ENCODE results near the gene GNG11.

GNG11 gene

DNA sequence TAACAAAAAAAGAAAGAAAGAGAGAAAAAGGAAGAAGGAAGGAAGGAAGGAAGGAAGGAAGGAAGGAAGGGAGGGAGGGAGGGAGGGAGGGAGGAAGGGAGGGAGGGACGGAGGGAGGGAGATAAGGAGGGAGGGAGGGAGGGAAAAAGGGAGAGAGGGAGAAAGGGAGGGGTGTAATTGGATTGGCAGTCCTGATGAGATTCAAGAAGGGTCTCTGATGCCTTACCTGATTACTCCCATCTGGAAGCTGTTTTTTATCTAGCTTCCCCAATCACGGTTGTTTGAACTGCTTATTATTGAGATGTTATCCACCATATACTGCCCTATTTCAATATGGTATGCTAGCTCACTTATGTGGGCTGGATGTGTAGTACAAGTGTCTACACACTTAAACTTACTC, 27.3 kb downstream of the GNG11 start:
- no peak for DNase-seq

DNA sequence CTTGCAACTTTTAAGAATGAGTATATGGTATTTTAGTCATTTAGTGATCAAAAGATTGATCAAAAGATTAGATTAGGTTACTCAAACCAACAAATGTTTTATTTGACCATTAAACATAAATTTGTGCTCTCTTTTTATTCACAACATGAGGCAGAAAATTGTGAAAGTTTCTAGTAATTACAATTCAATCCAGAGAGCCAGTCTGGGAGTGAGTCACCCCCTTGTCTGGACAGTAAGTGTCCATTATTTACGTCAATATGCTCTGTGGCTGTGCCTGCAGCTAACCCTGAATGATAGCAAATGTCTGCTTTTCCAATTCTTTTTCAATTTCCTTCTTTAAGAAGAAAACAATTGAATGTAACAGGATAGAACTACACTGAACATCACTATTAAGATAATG, 27.9 kb downstream of the GNG11 start:
- no peak for DNase-seq

DNA sequence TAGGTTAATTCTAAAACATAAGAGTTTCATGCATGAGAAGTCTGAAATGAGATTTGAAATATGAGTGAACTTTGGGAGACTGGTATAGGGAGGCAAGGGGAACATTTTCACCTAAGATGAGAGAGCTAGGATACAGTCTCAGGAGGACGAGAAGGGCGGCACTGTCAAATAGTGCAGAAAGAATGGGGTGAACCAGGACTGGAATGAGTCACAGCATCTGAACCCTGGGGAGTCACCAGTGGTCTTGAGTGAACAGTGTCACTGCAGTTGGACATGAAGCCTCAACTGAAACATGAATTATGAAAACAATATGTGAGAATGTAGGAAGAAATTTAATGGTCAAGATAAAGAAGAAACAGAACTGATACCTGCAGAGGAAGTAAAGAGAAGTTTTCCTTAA, 33.8 kb downstream of the GNG11 start:
- DNase-seq, result no peak

DNA sequence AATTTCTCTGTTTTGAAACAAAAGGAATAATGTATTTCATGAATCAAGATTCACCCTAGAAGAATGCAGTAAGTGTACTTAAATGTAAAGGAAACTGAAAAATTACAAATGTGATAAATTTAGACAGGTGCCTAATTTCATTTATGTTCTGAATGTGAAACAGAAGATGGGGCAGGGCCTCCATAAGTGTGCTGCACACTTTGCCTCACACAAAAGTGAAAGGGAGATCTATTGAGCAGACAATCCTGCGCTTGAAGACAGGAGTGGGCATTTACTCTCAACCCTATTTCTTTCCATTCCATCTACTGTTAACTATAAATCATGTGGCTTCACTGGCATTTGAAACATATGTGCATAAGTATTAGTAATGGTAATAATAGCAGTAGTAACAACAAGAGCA, 36.2 kb downstream of the GNG11 start:
- DNase-seq, result no peak

DNA sequence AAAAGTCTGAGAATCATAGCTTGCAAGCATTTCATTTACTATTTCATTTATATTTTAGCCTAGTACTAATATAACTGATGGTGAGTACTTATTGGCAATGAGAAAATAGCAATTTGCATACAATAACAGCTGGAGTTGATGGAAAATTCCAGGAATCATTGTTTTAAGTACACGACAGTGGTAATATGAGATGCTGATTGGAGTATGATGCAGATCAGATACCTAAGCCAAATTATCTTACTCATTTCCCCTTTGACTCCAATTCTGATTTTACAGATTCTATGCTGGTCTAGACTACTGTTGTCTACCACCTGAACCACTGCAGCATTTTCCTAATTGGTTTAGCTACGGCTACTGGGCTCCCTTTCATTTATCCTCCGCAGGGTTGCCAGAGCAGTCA, 36.7 kb downstream of the GNG11 start:
- no peak for DNase-seq

DNA sequence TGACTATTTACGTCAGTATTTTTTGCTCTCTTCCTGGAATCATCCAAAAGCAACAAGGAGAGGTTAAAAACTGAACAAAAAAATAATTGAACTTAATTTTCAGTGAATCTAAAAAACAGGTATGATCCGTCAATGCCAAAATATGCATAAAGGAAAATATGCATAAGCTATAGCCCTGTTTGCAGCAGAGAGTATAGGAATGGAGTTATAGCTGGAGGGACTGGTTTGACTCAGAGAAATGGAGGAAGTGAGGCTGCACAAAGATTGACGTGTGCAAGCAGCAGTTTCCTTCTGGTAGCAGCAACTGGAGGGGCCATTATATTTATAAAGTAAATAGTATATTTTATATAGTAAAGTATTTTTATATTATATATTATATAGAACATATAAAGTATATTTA, 37.1 kb downstream of the GNG11 start:
- DNase-seq, result no peak

DNA sequence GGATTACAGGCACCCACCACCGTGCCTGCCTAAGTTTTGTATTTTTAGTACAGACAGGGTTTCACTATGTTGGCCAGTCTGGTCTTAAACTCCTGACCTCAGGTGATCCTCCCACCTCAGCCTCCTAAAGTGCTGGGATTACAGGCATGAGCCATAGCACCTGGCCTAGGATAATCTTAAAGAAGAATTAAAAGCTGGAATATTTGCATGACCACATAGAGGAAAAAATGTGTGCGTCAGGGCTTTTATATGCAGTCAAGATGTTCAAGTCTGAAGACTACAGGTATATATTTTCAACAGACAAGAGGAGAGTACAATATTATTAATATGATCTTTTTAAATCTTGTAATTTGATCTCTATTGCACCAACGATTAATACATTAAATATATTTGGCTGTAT, 39.5 kb downstream of the GNG11 start:
- DNase-seq, result no peak

DNA sequence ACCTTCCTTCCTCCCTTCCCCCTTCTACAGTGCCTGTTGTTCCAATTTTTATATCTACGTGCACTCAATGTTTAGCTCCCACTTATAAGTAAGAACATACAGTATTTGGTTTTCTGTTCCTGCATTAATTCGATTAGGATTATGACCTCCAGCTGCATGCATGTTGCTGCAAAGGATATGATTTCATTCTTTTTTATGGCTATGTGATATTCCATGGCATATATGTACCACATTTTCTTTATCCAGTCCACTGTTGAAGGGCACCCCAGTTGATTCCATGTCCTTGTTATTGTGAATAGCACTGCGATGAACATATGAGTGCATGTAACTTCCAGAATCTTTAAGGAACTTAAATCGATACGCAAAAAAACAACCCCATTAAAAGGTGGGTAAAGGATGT, 42.7 kb downstream of the GNG11 start:
- no peak for DNase-seq

DNA sequence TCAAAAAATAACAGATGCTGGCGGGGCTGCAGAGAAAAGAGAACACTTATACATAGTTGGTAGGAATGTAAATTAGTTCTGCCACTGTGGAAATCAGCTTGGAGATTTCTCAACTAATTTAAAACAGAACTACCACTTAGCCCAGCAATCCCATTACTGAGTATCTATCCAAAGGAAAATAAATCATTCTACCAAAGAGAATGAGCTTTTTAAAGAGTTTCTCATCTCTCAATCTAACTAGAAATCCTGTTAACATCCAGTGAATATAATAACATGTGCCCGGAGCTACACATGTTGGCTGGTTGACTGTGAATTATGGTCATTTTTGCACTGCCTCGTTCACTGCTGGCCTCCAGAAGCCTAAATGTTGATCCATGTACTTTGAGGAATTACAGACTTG, 43.3 kb downstream of the GNG11 start:
- no peak for DNase-seq

DNA sequence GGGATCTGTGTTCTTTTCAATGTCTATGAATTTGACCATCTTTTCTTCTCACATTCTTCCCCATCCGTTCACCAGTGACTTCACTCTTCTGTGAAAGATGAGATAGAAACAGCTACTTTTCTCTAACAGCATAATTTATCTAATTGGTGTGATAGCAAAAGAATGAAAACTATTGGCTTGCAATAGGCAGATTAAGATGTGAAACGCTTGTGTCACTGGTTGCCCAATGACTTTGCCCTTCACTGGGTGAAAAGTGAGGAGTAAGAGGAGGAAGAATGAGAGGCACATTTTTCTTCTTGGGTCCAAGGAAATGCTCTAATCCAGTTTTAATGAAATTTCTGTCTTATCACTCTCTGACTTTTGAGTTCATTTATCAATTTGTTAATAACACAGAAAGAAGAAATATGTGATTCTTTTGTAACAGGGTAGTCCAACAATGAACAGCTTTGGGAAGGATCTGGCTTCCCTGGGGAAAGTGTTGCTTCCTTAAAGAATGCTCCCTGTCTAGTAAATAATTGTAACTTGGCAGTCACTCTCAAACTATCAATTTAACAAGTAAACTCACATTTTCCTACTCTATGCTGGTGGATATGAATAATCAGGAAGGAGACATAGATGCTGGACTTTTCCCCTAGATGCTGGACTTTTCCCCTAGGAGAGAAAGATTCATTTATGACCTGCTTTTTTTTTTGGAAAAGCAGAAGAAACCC, 47.5 kb downstream of the GNG11 start:
- no peak for DNase-seq

DNA sequence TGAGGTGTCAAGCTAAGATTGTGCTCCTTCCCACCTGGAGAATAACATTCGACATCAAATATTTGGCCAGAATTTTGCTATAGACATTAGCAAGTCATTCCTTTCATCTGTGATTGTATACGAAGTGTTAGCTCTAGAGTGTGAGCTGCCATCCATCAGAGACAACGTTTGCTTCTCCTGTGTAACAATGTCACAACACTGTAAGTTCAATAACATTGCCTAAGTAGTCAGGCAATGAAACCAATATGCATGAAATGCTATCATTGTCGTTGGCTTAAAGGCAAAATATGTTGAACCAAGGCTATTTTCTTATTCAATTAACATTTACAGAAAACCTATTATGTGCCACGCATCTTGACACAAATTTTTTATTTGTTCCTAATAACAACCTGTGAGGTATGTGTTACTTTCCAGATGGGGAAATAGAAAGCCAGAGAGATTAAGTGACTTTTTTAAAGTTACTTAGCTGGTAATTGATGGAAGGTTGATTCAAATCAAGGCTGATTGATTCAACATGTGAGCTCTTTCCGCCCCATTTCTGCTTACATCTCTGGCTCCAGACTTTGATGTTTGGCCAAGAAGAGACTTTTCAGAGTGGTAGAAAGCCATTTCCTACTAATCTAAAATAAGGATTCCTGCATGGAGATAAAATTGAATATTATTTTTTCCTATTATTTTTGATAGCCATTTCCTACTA, 50.6 kb downstream of the GNG11 start:
- no peak for DNase-seq

DNA sequence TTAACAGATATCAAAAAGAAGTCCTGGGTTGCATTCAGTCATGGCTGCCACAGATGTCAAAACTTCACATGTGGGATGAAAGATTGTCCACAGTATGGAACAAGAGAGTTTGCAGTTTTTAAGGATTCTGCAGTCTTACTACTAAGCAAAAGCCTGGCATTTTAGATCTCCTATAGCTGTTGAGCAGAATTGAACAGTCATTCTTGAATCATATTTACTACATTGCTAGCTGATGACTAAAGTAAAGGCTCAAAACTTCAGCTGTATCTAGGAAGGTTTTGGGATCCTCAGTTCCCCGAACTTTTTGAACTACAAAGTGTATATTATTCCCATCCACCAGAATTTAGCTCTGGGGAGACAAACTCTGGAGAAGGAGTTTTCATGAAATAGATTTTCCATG, 51.6 kb downstream of the GNG11 start:
- DNase-seq, result no peak

DNA sequence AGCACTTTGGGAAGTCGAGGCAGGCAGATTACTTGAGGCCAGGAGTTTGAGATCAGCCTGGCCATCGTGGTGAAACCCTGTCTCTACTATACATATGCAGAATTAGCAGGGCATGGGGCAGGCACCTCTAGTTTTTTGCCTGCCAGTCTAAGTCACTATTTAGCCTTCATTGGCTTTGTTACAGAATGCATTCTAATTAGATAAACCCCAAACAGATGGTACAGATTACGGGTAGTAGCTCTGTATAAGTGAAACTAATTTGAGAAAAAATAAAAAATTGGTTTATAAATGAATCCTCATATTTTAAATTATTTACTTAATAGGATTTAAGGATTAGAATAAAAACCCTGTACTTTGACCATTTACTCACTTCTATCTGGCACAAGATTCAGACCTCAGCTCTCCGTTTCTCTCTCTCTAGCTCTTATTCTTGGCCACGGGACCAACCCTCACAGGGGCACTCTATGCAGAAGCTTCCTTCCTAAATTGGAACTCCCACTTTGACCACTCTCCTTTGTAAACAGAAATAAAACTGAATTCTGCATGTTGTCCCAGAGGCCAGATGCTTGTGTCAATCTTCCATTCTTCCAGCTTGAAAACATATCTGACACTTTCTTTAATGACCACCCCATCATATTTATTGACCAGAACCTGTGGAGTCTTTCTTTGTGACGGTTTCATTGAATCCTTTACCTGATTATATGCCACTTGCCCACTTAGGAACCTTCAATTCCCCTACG, 55.8 kb downstream of the GNG11 start:
- DNase-seq, result no peak
